ENCODE data around the gene SYNRG.

SYNRG gene

GRCh38 chr17:37585066-37585465 is 24.2 kb downstream of the SYNRG start:
- TF ChIP-seq RAD21 (IDR thresholded peaks at IDR 0.05; ENCODE audit: low read depth) (no peak), YY1 (IDR thresholded peaks at IDR 0.05; ENCODE audit: low read depth) (no peak), ZBTB7A (IDR thresholded peaks at IDR 0.05; ENCODE audit: low read depth) (no peak), NFIC (IDR thresholded peaks at IDR 0.05) (no peak), CEBPB (IDR thresholded peaks at IDR 0.05) (no peak), FOXM1 (IDR thresholded peaks at IDR 0.05; ENCODE audit: borderline replicate concordance, low read depth) (no peak), TEAD4 (IDR thresholded peaks at IDR 0.05) (no peak), CREB1 (IDR thresholded peaks at IDR 0.05; ENCODE audit: low read depth) (no peak), TAF1 (IDR thresholded peaks at IDR 0.05; ENCODE audit: low read depth) (no peak), EGR1 (IDR thresholded peaks at IDR 0.05) (no peak), USF1 (IDR thresholded peaks at IDR 0.05) (no peak), EP300 (IDR thresholded peaks at IDR 0.05; ENCODE audit: borderline replicate concordance) (no peak), TCF12 (IDR thresholded peaks at IDR 0.05; ENCODE audit: low read depth) (no peak)
- TF ChIP-seq, protein P1, sequence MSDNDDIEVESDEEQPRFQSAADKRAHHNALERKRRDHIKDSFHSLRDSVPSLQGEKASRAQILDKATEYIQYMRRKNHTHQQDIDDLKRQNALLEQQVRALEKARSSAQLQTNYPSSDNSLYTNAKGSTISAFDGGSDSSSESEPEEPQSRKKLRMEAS (IDR thresholded peaks at IDR 0.05) = no peak
- TF ChIP-seq, protein P2, sequence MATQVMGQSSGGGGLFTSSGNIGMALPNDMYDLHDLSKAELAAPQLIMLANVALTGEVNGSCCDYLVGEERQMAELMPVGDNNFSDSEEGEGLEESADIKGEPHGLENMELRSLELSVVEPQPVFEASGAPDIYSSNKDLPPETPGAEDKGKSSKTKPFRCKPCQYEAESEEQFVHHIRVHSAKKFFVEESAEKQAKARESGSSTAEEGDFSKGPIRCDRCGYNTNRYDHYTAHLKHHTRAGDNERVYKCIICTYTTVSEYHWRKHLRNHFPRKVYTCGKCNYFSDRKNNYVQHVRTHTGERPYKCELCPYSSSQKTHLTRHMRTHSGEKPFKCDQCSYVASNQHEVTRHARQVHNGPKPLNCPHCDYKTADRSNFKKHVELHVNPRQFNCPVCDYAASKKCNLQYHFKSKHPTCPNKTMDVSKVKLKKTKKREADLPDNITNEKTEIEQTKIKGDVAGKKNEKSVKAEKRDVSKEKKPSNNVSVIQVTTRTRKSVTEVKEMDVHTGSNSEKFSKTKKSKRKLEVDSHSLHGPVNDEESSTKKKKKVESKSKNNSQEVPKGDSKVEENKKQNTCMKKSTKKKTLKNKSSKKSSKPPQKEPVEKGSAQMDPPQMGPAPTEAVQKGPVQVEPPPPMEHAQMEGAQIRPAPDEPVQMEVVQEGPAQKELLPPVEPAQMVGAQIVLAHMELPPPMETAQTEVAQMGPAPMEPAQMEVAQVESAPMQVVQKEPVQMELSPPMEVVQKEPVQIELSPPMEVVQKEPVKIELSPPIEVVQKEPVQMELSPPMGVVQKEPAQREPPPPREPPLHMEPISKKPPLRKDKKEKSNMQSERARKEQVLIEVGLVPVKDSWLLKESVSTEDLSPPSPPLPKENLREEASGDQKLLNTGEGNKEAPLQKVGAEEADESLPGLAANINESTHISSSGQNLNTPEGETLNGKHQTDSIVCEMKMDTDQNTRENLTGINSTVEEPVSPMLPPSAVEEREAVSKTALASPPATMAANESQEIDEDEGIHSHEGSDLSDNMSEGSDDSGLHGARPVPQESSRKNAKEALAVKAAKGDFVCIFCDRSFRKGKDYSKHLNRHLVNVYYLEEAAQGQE (IDR thresholded peaks at IDR 0.05; ENCODE audit: low read depth) = no peak

GRCh38 chr17:37576281-37576680 is 32.9 kb downstream of the SYNRG start:
- TF ChIP-seq YY1 (IDR thresholded peaks at IDR 0.05; ENCODE audit: low read depth) (no peak), TEAD4 (IDR thresholded peaks at IDR 0.05) (no peak), EGR1 (IDR thresholded peaks at IDR 0.05) (no peak), TCF12 (IDR thresholded peaks at IDR 0.05; ENCODE audit: low read depth) (no peak)

DNA sequence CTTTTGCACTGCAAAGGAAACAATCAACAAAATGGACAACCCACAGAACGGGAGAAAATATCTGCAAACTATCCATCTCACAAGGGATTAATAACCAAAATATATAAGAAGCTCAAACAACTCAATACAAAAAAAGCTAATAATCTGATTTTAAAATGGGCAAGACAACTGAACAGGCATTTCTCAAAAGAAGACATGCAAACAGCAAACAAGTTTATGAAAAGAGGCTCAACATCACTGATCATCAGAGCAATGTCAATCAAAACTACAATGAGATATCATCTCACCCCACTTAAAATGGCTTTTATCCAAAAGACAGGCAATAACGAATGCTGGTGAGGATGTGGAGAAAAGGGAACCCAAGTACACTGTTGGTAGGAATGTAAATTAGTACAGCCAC is 34.8 kb downstream of the SYNRG start:
- TF ChIP-seq, protein P1 (IDR thresholded peaks at IDR 0.05) = no peak
- no peak for TF ChIP-seq TAF1 (IDR thresholded peaks at IDR 0.05; ENCODE audit: low read depth)
- TF ChIP-seq CREB1 (IDR thresholded peaks at IDR 0.05; ENCODE audit: low read depth) = no peak
- no peak for TF ChIP-seq USF1 (IDR thresholded peaks at IDR 0.05)
- no peak for TF ChIP-seq EGR1 (IDR thresholded peaks at IDR 0.05)
- TF ChIP-seq YY1 (IDR thresholded peaks at IDR 0.05; ENCODE audit: low read depth) = no peak
- no peak for TF ChIP-seq EP300 (IDR thresholded peaks at IDR 0.05; ENCODE audit: borderline replicate concordance)
- no peak for TF ChIP-seq FOXM1 (IDR thresholded peaks at IDR 0.05; ENCODE audit: borderline replicate concordance, low read depth)
- no peak for TF ChIP-seq RAD21 (IDR thresholded peaks at IDR 0.05; ENCODE audit: low read depth)
- TF ChIP-seq CEBPB (IDR thresholded peaks at IDR 0.05) = no peak
- TF ChIP-seq NFIC (IDR thresholded peaks at IDR 0.05) = no peak

GRCh38 chr17:37571674-37572073 is 37.5 kb downstream of the SYNRG start:
- no peak for TF ChIP-seq EGR1 (IDR thresholded peaks at IDR 0.05)
- no peak for TF ChIP-seq NFIC (IDR thresholded peaks at IDR 0.05)
- TF ChIP-seq RAD21 (IDR thresholded peaks at IDR 0.05; ENCODE audit: low read depth) = no peak
- TF ChIP-seq YY1 (IDR thresholded peaks at IDR 0.05; ENCODE audit: low read depth) = no peak
- TF ChIP-seq ZBTB7A (IDR thresholded peaks at IDR 0.05; ENCODE audit: low read depth) = no peak
- TF ChIP-seq FOXM1 (IDR thresholded peaks at IDR 0.05; ENCODE audit: borderline replicate concordance, low read depth) = no peak
- TF ChIP-seq USF1 (IDR thresholded peaks at IDR 0.05) = no peak
- TF ChIP-seq TEAD4 (IDR thresholded peaks at IDR 0.05) = no peak
- TF ChIP-seq TAF1 (IDR thresholded peaks at IDR 0.05; ENCODE audit: low read depth) = no peak
- TF ChIP-seq, protein P1 (IDR thresholded peaks at IDR 0.05) = no peak
- TF ChIP-seq, protein P2 (IDR thresholded peaks at IDR 0.05; ENCODE audit: low read depth) = no peak
- TF ChIP-seq CEBPB (IDR thresholded peaks at IDR 0.05) = no peak
- no peak for TF ChIP-seq EP300 (IDR thresholded peaks at IDR 0.05; ENCODE audit: borderline replicate concordance)
- no peak for TF ChIP-seq CREB1 (IDR thresholded peaks at IDR 0.05; ENCODE audit: low read depth)
- TF ChIP-seq TCF12 (IDR thresholded peaks at IDR 0.05; ENCODE audit: low read depth) = no peak

GRCh38 chr17:37570527-37571093 is 38.6 kb downstream of the SYNRG start:
- TF ChIP-seq RAD21 (IDR thresholded peaks at IDR 0.05; ENCODE audit: low read depth) (peak; percentile 59), ZBTB7A (IDR thresholded peaks at IDR 0.05; ENCODE audit: low read depth) (no peak)
